Colonic mucosa (tissue), 4 donors: Measurements from ENCODE around the gene CBX6. TPM values are rescaled to one million over a fixed set of nuclear protein-coding genes. Genes with fewer than 3 reads are reported as not detected.

ENCODE experiments used
- DNase-seq: peaks from one replicate; pipeline ENCODE4 v3.0.0-alpha.2; 2020
- H3K27ac ChIP-seq: fragments of 200-600 bp; one replicate; pipeline ENCODE4 v1.8.0; 2021
- H3K27me3 ChIP-seq: fragments of 200-600 bp; one replicate; pipeline ENCODE4 v1.8.0; 2021
- H3K36me3 ChIP-seq: fragments of 200-600 bp; one replicate; pipeline ENCODE4 v1.8.0; 2021
- H3K4me1 ChIP-seq: fragments of 200-600 bp; one replicate; pipeline ENCODE4 v1.8.0; 2021; ENCODE audit warnings: mild to moderate bottlenecking
- H3K4me3 ChIP-seq: fragments of 200-600 bp; one replicate; pipeline ENCODE4 v1.8.0; 2021
- H3K9ac ChIP-seq, 2 donors: one replicate each; pipeline ENCODE4 v1.7.0; 2013; ENCODE audit warnings: control low read depth in 2 of 2, low read depth in 2 of 2, low read length in 2 of 2
- H3K9me3 ChIP-seq: fragments of 200-600 bp; one replicate; pipeline ENCODE4 v1.8.0; 2021
- intact Hi-C: fragments of 100-400 bp; cut with DNase I; formaldehyde crosslinking; loops from one replicate; pipeline ENCODE4 v1.14.1; 2022
- total RNA-seq, 2 donors: library from RNA; stranded (reverse); fragmentation: NEBNext Ultra II Directional in 1 of 2; extraction: Animal tissue kit (Norgen Biotek cat#: 25700) in 1 of 2; gene quantifications; one replicate each; pipeline ENCODE4 v1.2.1, GENCODE V29; 2021
- TF ChIP-seq, protein P1 (sequence below): fragments of 200-600 bp; IDR thresholded peaks from one replicate; pipeline ENCODE4 v1.8.0; 2022; ENCODE audit warnings: antibody characterized with exemption, mild to moderate bottlenecking
- donor health status: healthy.
- donor health status: DM: no; HTN: no; CAD: no.
- donor health status: DM: no; HTN: no; CAD: no.

CBX6 gene
- total RNA-seq, 2 donors from 2014 or later, result 9.2 to 14.5 TPM

DNA sequence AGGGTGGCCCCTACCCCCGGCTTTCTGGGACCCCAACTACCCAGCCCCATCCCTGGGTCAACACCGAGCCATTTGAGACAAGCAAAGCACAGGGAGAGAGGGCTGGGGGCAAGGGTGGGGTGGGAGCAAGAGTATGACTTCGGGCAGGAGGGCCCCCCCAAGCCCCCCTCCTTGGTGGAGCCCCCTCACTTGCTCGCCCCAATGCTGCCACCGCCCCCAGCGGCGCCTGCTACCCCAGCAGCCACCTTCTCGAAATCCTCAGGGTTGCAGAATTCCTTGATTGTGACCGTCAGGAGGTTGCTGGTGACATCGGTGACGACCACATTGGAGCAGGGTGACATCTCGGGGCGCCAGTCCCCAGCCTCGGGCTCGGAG is 6.0 kb downstream of the CBX6 start:
- no peaks in the 10 kb centered on the region for H3K27me3 ChIP-seq
- intact Hi-C loops, result no loop called here
- no peak for DNase-seq
- H3K36me3 ChIP-seq, result no peaks in the 10 kb centered on the region
- H3K4me1 ChIP-seq, result peaks cover 3% of the 10 kb centered on the region
- no peaks in the 10 kb centered on the region for H3K9me3 ChIP-seq
- H3K9ac ChIP-seq, result no peak overlapping the region
- TF ChIP-seq, protein P1, sequence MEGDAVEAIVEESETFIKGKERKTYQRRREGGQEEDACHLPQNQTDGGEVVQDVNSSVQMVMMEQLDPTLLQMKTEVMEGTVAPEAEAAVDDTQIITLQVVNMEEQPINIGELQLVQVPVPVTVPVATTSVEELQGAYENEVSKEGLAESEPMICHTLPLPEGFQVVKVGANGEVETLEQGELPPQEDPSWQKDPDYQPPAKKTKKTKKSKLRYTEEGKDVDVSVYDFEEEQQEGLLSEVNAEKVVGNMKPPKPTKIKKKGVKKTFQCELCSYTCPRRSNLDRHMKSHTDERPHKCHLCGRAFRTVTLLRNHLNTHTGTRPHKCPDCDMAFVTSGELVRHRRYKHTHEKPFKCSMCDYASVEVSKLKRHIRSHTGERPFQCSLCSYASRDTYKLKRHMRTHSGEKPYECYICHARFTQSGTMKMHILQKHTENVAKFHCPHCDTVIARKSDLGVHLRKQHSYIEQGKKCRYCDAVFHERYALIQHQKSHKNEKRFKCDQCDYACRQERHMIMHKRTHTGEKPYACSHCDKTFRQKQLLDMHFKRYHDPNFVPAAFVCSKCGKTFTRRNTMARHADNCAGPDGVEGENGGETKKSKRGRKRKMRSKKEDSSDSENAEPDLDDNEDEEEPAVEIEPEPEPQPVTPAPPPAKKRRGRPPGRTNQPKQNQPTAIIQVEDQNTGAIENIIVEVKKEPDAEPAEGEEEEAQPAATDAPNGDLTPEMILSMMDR, result no peak
- no peak overlapping the region for H3K4me3 ChIP-seq
- no peak overlapping the region for H3K27ac ChIP-seq

DNA sequence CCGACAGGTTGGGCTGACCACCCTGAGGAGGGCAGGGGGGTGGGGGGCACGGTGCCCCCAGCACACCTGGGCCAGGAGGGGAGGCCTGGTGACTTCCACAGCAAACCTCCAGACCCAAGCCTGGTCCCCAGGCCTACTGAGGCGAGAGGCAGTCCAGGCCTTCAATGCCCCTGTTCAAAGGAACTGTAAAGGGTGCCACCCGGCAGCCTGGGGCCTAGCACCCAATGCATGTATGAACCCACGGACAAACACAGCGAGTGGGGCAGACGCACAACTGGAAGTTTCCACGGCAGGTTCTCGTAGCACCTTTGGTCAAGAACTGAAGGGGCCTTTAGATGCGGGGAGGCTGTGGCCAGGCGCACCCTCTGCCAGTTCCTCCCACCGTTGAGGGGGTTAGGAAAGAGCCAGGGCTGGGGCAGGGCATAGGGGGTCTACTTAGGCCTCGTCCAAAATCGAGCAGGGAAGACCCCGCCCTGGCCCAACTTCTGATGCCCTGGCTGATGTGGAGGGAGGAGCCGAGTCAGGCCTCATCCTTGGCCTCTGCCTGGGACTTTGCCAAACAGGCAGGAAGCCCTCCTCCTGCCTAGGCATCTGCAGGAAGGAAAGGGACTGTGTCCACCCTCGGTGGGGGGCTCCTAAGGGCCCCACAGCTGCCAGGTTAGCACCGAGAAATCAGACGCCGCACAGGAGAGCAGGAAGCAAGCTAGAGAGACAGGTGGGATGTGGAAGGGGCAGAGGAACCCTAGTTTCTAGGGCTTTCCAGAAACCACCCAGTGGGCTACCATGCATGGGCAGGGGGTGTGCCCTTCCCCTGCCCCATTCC is 6.6 kb downstream of the CBX6 start:
- H3K36me3 ChIP-seq, result no peaks in the 10 kb centered on the region
- DNase-seq, result no peak
- H3K27me3 ChIP-seq, result no peaks in the 10 kb centered on the region
- no peaks in the 10 kb centered on the region for H3K9me3 ChIP-seq
- H3K4me1 ChIP-seq, result peaks cover 3% of the 10 kb centered on the region
- intact Hi-C loops, result loop anchor here (2.0 kb wide), 1 partner anchor 253 kb away; no protein-coding TSS in a partner anchor
- no peak overlapping the region for H3K4me3 ChIP-seq
- H3K27ac ChIP-seq, result no peak overlapping the region
- TF ChIP-seq, protein P1, result no peak
- no peak overlapping the region for H3K9ac ChIP-seq

DNA sequence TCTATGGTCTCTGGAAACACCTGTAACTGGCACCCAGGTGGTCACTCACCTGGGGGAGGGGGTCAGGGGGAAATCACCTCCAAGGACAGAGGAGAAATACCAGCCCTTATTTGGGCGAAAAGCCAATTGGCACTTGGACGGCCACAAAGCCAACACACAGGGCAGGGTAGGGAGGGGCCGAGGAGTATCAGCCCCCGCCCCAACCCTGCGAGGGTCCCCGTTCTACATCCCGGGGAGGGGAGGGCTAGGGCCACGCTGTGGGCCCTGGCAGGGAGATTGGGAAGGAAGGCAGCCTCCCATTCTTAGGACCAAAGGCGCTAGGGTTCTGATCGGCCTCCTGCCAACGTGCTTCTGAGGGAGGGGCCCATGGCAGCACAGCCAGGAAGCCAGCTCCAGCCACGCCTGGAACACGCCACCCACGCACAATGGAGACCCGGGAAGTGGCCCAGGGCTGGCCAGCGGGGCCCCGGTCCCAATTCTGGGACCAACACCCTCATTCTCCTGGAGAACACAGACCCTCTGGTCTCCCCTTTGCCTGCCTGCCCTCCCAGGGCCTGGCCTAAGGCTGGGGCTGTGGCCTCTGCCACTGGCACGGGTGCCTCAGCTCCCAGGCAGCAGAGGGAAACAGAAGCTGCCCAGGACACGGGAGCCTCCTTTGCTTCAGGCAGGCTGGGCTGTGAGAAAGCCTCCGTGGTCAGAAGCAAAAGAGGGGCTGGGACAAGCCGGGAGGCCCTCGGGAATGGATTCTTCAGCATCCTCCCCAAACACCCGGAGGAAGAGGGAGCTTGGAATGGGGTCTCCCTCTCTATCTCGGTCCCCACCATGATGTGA is 7.4 kb downstream of the CBX6 start:
- intact Hi-C loops, result loop anchor here (2.0 to 5.0 kb wide), 2 partner anchors 97 to 254 kb away; no protein-coding TSS in a partner anchor
- Histone ChIP-seq H3K36me3 (no peaks in the 10 kb centered on the region), H3K4me1 (peaks cover 3% of the 10 kb centered on the region)

DNA sequence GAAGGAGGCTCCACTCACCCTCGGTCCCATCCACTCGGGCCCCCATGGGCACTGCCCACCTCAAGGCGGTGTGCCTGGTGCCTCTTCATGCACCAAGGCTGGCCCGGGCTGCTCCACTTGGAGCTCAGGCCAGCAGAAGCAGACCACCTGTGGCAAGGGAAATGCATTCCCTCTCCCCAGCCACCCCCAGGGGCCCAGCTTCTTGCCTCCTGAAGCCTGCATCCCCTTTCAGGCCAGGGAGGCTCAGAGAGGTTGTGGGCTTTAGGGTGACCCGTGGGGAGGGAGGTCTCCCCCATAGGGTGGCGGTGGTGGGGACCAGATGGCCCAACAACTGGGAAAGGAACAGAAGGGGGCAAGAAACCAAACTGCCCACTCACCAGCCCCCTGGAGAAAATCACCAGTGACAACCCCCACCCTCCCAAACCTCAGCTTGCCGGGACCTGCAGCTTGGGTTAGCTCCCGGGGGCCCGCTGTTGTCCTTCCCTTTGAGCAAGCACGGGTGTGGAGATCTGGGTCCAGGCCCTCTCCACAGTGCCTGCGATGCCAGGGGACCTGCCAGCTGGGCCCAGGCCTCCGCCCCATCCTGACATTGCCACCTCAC is 8.4 kb downstream of the CBX6 start:
- no peaks in the 10 kb centered on the region for H3K36me3 ChIP-seq
- H3K4me1 ChIP-seq, result peaks cover 3% of the 10 kb centered on the region
- no peak overlapping the region for H3K4me3 ChIP-seq
- H3K9ac ChIP-seq, result no peak overlapping the region
- H3K27me3 ChIP-seq, result no peaks in the 10 kb centered on the region
- H3K9me3 ChIP-seq, result no peaks in the 10 kb centered on the region
- no peak for DNase-seq
- H3K27ac ChIP-seq, result no peak overlapping the region
- intact Hi-C loops, result loop anchor here (2.0 to 5.0 kb wide), 2 partner anchors 96 to 255 kb away; no protein-coding TSS in a partner anchor
- TF ChIP-seq, protein P1, result no peak

More for the DNA sequence above, 7.4 kb downstream of the CBX6 start:
- TF ChIP-seq, protein P1, result no peak
- Histone ChIP-seq H3K27ac (no peak overlapping the region), H3K27me3 (no peaks in the 10 kb centered on the region), H3K9ac (no peak overlapping the region), H3K9me3 (no peaks in the 10 kb centered on the region), H3K4me3 (no peak overlapping the region)
- no peak for DNase-seq
